ENCODE measurements around the gene TIFAB.

Gene TIFAB

DNA sequence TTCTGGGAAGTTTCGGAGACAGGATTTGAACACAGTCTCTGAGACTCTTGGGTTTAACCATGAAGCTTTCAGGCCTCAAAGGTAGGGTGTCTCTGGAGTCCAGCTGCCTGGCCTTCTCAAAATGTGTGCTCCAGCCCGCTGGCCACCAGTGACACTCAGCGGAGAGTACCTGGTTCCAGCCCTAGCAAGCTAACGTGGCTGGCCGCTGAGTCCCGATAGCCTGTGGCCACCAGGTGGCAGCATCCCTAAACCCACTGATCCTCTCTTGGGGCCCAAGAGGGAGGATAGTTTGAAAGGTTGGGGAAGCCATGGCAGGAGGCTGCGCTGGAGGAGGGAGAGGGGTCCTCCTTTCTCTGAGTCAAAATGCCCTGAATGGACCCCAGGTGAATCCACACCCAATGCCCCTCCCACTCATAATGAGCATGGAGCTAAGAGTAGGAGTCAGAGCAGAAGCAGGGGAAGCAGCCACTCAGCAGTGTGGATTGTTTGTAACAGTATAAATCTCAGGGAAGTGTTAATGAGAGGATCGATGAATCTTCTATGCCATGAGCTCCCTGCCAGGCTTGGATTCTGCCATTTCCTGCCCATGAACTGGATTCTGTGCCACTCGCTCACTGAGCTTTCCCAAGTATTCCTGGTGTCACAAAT, 5.4 kb upstream of the TIFAB start:
- peak; percentile 64 for DNase-seq

- DNase-seq = no peak
Observed at GRCh38 chr5:135456238-135457099, 4.3 kb upstream of the TIFAB start.

DNA sequence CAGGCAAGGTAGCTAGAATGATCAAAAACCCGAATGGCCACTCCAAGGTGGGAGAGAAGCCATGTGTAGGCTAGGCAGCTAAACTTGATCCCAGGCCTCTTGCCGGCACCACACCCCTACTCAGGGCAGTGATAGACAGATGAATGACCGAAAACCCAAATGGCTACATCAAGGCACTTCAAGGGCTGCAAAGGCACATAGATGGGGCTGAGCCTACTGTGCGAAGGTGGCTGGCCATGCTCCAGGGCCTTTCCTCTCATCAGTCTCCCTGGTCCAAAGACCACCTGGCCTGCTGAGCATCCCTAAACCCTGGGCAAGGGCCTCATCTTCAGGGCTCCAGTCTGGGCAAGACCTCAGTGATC, 3.7 kb upstream of the TIFAB start:
- no peak for DNase-seq

DNA sequence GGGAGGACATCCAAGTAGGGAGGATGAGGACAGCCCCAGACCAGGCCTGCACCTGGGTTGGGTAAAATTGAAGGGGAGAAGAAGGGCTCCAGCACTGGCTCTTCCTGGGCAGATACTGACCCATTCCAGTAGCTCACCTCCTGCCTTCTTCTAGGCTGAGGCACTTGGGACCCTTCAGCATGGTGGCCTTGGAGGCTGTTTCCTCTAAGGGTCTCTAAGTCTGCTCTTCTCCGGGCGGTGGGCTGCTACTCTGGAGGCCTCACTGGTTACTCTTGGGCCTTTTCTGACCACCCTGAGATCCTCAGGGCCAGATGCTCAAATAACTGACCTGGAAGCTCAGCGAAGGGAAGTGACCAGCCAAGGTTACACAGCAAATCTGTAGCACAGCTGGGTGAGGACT, 2.8 kb upstream of the TIFAB start:
- DNase-seq = no peak

GRCh38 chr5:135453613-135454012, 1.5 kb upstream of the TIFAB start:
- no peak for DNase-seq

GRCh38 chr5:135451581-135452320, 400 bp downstream of the TIFAB start:
- DNase-seq = no peak

DNA sequence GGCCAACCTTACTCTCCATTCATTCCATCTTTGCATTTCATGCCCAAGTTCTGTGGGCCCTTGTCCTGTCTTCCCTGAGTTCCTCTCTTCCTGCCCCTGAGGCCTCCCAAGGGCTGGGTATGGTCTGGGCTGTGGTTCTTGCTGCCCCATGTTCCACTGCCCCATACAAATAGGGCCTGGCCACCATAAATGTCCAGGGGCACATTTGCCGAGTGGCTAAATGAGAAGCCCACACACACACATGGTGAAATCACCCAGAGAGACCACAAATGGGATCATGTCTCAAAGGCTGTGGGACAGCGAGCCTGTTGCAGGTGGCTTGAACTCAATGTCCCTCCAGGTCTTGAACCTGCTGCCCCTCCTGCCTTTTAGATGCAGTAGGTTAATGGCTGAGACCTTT, 1.2 kb downstream of the TIFAB start:
- DNase-seq = no peak

DNA sequence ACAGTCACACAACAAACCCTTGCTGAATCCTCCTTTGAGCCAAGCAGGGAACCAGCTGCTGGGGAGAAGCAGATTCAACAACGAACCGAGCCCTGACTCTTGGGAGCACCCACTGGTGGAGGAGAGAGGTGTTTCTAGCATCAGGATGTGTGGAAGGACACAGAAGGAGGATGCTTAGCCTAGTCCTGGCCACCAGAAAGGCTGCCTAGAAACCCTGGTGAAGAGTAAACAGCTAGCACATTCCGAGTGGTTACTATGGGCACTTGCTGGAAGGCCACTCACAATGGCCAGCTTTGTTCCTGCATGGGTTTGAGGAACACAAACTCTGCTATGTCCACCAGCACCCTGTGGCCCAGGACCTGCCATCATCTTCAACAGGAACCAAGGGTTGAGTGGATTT, 1.8 kb downstream of the TIFAB start:
- no peak for DNase-seq

DNA sequence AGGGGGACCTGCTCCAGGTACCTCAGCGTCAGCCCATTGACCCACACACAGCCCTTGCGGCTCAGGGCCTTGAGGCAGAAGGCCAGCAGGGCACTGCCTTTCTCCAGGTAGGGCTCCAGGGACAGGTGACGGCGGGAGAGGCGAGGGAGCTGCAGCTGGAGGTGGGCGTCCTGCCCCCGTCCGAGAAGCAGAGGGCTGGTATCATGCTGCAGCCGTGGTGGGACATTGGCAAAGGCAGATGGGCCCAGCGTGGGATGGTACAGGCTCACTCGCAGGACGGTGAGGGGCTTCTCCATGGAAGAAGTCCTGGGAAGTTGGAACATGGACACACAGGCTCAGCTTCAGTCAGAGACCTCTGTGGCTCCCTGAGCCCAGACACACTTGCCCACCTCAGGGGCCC, 2.5 kb downstream of the TIFAB start:
- no peak for DNase-seq

DNA sequence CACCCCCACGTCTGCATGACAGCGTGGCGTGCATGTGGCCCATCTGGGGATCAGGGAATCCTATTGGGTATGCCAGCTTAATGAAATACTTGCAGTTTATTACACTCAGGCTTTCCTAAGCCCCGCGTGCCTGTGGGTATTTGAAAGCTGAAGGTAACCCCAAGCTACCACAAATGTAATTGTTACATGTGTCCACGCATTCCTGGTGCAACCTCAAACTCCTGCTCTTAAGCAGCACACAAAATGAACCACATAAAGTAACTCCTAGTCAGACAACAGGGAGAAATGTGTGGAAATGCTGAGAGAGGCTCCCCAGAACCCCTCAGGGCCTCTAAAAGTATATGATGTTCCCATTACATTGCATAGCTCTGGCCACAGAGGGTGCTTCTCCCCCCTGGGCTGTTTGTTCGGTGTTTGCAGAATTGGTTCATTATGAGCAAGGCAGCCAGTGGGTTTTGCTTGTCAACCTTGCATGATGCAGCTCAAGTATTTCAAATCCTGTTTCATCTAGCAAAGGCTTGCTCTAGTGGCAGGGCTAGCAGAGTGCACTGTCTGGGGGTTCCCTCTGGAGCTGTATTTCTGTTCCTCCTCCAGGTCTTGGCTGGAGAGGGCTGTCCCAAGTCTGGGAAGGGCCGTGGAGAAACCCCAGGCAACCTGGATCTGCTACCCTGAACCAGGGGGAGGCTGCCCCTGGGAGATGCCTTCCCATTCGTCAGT, 3.2 kb downstream of the TIFAB start:
- DNase-seq = no peak

DNA sequence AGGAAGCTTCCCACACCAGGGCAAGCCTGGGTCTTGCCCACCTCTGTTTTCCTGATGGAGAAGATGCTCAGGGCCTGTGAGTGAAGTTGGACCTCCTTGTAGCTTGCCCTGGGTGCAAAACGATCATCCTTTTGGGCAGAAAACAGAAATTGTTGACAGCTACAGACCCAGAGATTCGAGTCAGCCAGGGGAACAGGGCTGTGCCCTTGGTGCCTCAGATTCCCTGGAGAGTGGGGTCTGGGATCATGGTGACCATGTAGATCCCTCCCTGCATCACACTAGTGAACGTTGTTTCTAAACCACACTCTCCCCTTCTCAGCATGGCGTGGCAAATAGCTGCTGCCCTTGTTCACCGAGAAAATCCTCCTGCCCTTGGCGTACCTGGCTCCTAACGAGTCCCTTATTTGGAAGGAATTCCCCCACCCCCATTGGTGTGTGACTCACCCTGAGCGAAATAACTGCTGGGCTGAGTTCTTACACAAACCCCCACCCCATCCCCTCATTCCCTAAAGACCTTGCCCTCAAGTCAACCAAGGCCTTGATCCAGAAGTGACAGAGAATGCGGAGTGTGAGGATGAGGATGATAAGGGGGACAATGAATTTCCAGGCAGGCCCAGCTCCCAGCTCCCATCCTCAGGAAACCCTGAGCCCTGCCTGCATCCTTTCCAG, 3.9 kb downstream of the TIFAB start:
- no peak for DNase-seq

- DNase-seq = no peak
Observed at GRCh38 chr5:135447298-135447929, 4.7 kb downstream of the TIFAB start, which contains the start of gene DCANP1. TSS of gene DCANP1 (minus strand) at chr5:135447348. CDS start at chr5:135447108, 240 bp downstream.

GRCh38 chr5:135446615-135447014, 5.5 kb downstream of the TIFAB start:
- DNase-seq = no peak

DNA sequence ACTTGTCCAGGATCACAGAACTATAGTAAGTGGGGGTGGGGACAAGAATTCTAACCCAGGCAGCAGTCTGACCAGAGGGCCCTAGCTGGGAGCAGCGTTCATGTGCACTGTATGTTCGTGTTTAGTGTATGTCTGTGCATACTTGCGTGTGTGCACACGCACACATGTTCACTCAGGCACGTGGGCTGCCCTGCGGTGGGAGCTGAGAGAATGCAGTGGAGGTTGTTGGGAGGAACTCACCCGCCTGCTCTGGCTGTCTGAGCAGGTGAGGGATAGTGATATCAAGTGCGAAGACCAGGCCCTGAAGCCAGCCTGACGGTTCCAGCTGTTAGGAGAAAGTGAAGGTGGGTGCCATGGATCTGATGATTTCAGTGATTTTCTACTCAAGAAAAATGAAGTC, 5.9 kb downstream of the TIFAB start:
- DNase-seq = no peak

DNA sequence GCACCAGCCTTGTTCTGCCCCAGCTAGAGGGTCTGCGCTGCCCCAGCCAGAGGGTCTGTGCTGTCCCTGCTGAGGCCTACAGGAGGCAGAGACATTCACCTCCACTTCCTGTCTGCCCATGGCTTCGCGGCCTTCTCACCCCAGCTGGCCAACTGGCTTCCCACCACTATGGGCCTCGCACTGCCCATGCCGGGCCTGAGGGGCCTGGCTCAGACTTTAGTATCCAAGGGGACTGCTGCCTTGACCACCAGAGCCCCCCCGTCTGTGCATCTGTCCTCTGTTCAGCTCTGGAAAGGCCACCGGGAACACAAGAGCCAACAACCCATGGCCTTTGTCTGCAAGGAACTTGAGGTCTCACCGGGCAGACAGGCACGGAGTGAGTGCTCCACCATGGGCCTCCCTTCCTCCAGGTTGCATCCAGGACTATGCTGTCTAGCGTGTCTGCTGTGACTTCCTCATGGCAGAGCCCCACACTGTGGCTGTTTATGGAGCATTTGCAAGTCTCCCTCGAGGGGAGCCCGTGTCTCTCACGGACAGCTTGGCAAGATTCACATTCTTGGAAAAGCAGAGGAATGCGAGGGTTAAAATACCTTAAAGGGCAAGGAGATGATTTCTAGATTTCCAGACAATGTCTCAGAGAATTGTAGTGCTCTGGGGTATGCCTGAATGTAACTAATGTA, 6.7 kb downstream of the TIFAB start:
- DNase-seq = no peak

GRCh38 chr5:135444881-135445280, 7.3 kb downstream of the TIFAB start:
- DNase-seq = no peak

GRCh38 chr5:135444360-135444759, 7.8 kb downstream of the TIFAB start:
- no peak for DNase-seq

GRCh38 chr5:135443161-135443960, 8.8 kb downstream of the TIFAB start:
- DNase-seq = no peak

GRCh38 chr5:135442431-135443160, 9.6 kb downstream of the TIFAB start:
- DNase-seq = no peak

- no peak for DNase-seq
Observed at GRCh38 chr5:135441919-135442318, 10.2 kb downstream of the TIFAB start.
